ENCODE results near the gene TBX15.

The TBX15 gene

DNA sequence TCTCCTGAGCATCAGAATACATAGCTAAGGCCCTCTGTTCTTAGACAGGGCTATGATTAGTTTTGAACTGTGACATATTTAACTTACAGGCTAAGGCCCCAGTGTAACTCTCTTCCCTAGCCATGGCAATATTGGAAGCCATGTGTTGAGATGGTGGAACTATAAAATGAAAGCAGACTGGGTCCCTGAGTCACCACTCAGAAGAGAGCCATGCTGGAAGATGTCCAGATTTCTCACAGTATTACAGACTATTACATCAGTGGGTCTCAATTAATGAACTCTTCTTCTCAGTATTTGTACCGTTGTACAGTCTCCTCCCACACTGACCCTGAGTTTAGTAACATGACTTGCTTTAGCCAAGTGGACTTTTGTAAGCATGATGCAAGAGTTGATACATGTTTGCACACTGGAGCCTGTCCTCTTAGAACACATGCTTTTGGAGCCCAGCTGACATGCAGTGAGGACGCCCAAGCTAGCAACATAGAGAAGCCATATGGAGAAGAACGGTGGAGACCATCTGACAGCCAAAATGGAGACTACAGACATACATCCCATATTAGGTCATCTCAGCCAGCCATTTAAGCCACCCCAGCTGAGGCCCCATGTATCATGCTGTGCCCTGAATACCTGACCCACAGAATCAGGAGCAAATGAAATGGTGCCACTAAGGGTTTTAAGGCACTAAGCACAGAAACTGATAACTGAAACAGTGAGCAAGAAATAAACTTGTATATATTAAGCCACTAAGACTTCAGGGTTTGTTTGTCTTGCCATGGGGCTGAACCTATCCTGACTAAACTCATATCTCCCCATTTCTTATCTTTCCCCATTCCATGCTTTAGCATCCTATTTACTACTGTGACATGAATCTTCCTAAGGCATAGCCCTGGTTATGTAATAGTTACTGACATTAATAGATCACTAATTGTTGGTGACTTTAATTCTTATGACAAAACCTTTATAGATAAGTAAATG lies 24.4 kb downstream of the TBX15 start:
- H3K36me3 ChIP-seq (ENCODE audit: control insufficient read depth, low read length), result no peaks in the 10 kb centered on the region
- TF ChIP-seq EZH2phosphoT487 (IDR thresholded peaks at IDR 0.05; ENCODE audit: borderline replicate concordance, low read length), result no peak
- TF ChIP-seq, protein P1, sequence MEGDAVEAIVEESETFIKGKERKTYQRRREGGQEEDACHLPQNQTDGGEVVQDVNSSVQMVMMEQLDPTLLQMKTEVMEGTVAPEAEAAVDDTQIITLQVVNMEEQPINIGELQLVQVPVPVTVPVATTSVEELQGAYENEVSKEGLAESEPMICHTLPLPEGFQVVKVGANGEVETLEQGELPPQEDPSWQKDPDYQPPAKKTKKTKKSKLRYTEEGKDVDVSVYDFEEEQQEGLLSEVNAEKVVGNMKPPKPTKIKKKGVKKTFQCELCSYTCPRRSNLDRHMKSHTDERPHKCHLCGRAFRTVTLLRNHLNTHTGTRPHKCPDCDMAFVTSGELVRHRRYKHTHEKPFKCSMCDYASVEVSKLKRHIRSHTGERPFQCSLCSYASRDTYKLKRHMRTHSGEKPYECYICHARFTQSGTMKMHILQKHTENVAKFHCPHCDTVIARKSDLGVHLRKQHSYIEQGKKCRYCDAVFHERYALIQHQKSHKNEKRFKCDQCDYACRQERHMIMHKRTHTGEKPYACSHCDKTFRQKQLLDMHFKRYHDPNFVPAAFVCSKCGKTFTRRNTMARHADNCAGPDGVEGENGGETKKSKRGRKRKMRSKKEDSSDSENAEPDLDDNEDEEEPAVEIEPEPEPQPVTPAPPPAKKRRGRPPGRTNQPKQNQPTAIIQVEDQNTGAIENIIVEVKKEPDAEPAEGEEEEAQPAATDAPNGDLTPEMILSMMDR (IDR thresholded peaks at IDR 0.05; ENCODE audit: low read depth, low read length, poor library complexity, severe bottlenecking), result no peak
- H3K4me3 ChIP-seq (ENCODE audit: low read length), result no peak overlapping the region
- H3K27ac ChIP-seq (ENCODE audit: low read depth, low read length), result no peak overlapping the region
- peaks cover 27% of the 10 kb centered on the region for H3K4me1 ChIP-seq (ENCODE audit: control insufficient read depth, low read length)
- no peaks in the 10 kb centered on the region for H3K9me2 ChIP-seq (replicated peaks; ENCODE audit: control insufficient read depth, low read length)
- no peaks in the 10 kb centered on the region for H3K27me3 ChIP-seq (ENCODE audit: control insufficient read depth, low read length)
- no peaks in the 10 kb centered on the region for H3K79me2 ChIP-seq (ENCODE audit: control insufficient read depth, low read length)
- H3K9me3 ChIP-seq (ENCODE audit: control insufficient read depth, insufficient read depth, low read length), result no peaks in the 10 kb centered on the region
- H4K20me1 ChIP-seq (ENCODE audit: control insufficient read depth, insufficient read depth, low read depth, low read length), result peaks cover 4% of the 10 kb centered on the region; the same call in 1 of the 2 replicates
- H3F3A ChIP-seq (ENCODE audit: control insufficient read depth, insufficient read depth), result peaks cover 14% of the 10 kb centered on the region
- no peak overlapping the region for H3K4me2 ChIP-seq (ENCODE audit: low read length)

DNA sequence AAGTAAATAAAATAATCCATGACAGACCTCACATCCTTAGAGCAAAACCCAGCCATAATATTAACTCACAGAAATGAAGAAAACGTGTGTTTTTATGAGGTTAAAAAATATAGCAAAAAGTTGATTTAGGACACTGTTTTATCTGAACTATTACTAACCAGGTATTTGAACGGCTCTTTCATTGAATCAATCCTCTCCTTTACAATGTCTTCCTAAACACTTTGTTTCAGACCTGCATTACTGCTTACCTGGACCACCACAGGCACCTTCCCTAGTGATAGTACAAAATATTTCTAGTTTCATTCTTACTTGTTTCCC lies 25.0 kb downstream of the TBX15 start:
- Histone ChIP-seq H3K79me2 (ENCODE audit: control insufficient read depth, low read length) (no peaks in the 10 kb centered on the region), H3K9me3 (ENCODE audit: control insufficient read depth, insufficient read depth, low read length) (no peaks in the 10 kb centered on the region), H3K9me2 (replicated peaks; ENCODE audit: control insufficient read depth, low read length) (no peaks in the 10 kb centered on the region), H4K20me1 (ENCODE audit: control insufficient read depth, insufficient read depth, low read depth, low read length) (peaks cover 4% of the 10 kb centered on the region; the same call in 1 of the 2 replicates), H3K27ac (ENCODE audit: low read depth, low read length) (no peak overlapping the region), H3K4me2 (ENCODE audit: low read length) (no peak overlapping the region), H3K4me3 (ENCODE audit: low read length) (no peak overlapping the region), H3K36me3 (ENCODE audit: control insufficient read depth, low read length) (no peaks in the 10 kb centered on the region), H3K4me1 (ENCODE audit: control insufficient read depth, low read length) (peaks cover 30% of the 10 kb centered on the region), H3K27me3 (ENCODE audit: control insufficient read depth, low read length) (no peaks in the 10 kb centered on the region), H3F3A (ENCODE audit: control insufficient read depth, insufficient read depth) (peaks cover 14% of the 10 kb centered on the region)
- TF ChIP-seq EZH2phosphoT487 (IDR thresholded peaks at IDR 0.05; ENCODE audit: borderline replicate concordance, low read length), result no peak
- TF ChIP-seq, protein P1 (IDR thresholded peaks at IDR 0.05; ENCODE audit: low read depth, low read length, poor library complexity, severe bottlenecking), result no peak

DNA sequence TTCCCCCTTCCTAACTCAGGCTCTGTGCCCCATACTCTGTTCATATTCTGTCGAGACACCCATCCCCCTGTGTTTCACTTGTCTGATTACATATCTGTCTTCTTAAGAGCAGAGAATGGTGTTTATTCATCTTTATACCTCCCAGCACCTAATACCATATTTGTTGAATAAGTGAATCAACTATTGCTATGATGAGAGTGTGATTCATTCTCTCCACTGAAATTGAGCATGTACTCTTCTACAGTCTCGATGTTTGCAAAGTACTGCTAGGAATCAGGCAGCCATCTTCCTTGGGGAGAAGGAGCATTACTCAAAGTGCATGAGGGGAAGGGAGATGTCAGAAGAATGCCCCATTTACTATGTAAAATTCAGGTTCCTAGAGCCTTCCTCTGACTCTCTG lies 27.0 kb downstream of the TBX15 start:
- H3K9me2 ChIP-seq (replicated peaks; ENCODE audit: control insufficient read depth, low read length), result no peaks in the 10 kb centered on the region
- no peaks in the 10 kb centered on the region for H3K27me3 ChIP-seq (ENCODE audit: control insufficient read depth, low read length)
- H3K4me2 ChIP-seq (ENCODE audit: low read length), result peak overlapping the region; percentile 65
- H3K27ac ChIP-seq (ENCODE audit: low read depth, low read length), result no peak overlapping the region
- H3K79me2 ChIP-seq (ENCODE audit: control insufficient read depth, low read length), result no peaks in the 10 kb centered on the region
- H3F3A ChIP-seq (ENCODE audit: control insufficient read depth, insufficient read depth), result peaks cover 14% of the 10 kb centered on the region
- peaks cover 30% of the 10 kb centered on the region for H3K4me1 ChIP-seq (ENCODE audit: control insufficient read depth, low read length)
- H4K20me1 ChIP-seq (ENCODE audit: control insufficient read depth, insufficient read depth, low read depth, low read length), result peaks cover 4% of the 10 kb centered on the region; the same call in 1 of the 2 replicates
- no peak overlapping the region for H3K4me3 ChIP-seq (ENCODE audit: low read length)
- TF ChIP-seq EZH2phosphoT487 (IDR thresholded peaks at IDR 0.05; ENCODE audit: borderline replicate concordance, low read length), result no peak
- TF ChIP-seq, protein P1 (IDR thresholded peaks at IDR 0.05; ENCODE audit: low read depth, low read length, poor library complexity, severe bottlenecking), result no peak
- H3K9me3 ChIP-seq (ENCODE audit: control insufficient read depth, insufficient read depth, low read length), result no peaks in the 10 kb centered on the region
- H3K36me3 ChIP-seq (ENCODE audit: control insufficient read depth, low read length), result no peaks in the 10 kb centered on the region
